ENCODE data around the gene SPEF2. TPM values are rescaled to one million over a fixed set of nuclear protein-coding genes. Genes with fewer than 3 reads are reported as not detected.

Gene SPEF2
- total and polyA plus RNA-seq, 2 of the 13 experiments (the other 11 are each of a cell fraction or from before 2014, with no cell fraction given): 1.5 to 2.3 TPM

DNA sequence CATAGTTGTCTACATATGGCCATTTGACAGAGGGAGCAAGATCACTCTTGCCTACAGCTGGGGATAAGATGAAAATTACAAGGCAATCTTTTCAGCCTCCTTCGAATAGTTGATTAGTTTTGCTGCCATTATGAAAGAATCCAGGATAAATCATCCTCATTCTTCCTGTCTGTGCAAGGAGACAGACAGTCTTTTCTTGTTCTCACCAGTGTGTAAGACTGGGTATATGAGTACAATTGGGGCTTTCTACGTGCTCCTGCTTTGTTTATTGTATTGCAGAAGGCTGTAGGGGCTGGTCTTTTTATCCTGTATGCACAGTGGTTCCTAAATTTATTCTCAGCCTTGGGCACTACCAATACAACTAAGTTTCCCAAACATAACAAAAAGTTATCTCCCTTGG lies 76.8 kb downstream of the SPEF2 start:
- POLR2A ChIA-PET: no interaction called here
- H3K27me3 ChIP-seq (ENCODE audit: control insufficient read depth in 1 of 2, insufficient read depth in 2 of 2, low read length in 2 of 2): no peaks in the 10 kb centered on the region; a peak in 1 of 5 replicates
- no peaks in the 10 kb centered on the region for H3K36me3 ChIP-seq (replicated peaks in 1 of 2; ENCODE audit: control insufficient read depth in 1 of 2, insufficient read depth in 2 of 2, low read length in 2 of 2)
- DNase-seq (ENCODE audit: low spot score): no peak
- H3K27ac ChIP-seq (ENCODE audit: extremely low read length, insufficient read depth, low read length): no peak overlapping the region
- ATAC-seq: no peak
- H3K4me1 ChIP-seq (ENCODE audit: insufficient read depth, low read length): no peaks in the 10 kb centered on the region
- no peak overlapping the region for H3K4me2 ChIP-seq (ENCODE audit: low read depth, low read length)
- H3K4me3 ChIP-seq (replicated peaks in 1 of 3; ENCODE audit: insufficient read depth in 1 of 3, low read depth in 2 of 3, low read length in 3 of 3): no peak overlapping the region
- H2AFZ ChIP-seq (ENCODE audit: low read length): no peak overlapping the region
- 7% methylated on average over 2 of the region's 2 CpGs for WGBS (ENCODE audit: low lambda C conversion rate)
- CTCF ChIA-PET (ENCODE audit: low intra/inter-chr PET ratio, low total read pairs): no interaction called here
- BruUV-seq (replicated peaks): no TSS peak
- no peaks in the 10 kb centered on the region for H3K9me3 ChIP-seq (ENCODE audit: low read length)
- in situ Hi-C loops (cut with HindIII; ENCODE audit: extremely low pct_ligation_motif_present, low pct_unique_long_range_greater_than_20kb): no loop called here
- no peak for TF ChIP-seq REL (CRISPR knock-in tag; conservative IDR thresholded peaks at IDR 0.05)
- TF ChIP-seq FOXK2 (IDR thresholded peaks at IDR 0.05): no peak
- TF ChIP-seq ZNF564 (CRISPR knock-in tag; IDR thresholded peaks at IDR 0.05): no peak
- TF ChIP-seq, protein P1, sequence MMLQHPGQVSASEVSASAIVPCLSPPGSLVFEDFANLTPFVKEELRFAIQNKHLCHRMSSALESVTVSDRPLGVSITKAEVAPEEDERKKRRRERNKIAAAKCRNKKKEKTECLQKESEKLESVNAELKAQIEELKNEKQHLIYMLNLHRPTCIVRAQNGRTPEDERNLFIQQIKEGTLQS (CRISPR knock-in tag; IDR thresholded peaks at IDR 0.05): no peak
- TF ChIP-seq NFYB (CRISPR knock-in tag; IDR thresholded peaks at IDR 0.05): no peak
- TF ChIP-seq RFXAP (CRISPR knock-in tag; IDR thresholded peaks at IDR 0.05; ENCODE audit: borderline replicate concordance): no peak
- TF ChIP-seq TEAD2 (CRISPR knock-in tag; IDR thresholded peaks at IDR 0.05): no peak
- no peak for FAIRE-seq
- intact Hi-C loops (cut with micrococcal nuclease; ENCODE audit: unreplicated experiment): no loop called here
- no peak overlapping the region for H3K9ac ChIP-seq (ENCODE audit: insufficient read depth, low read depth, low read length)
- no peaks in the 10 kb centered on the region for H3K79me2 ChIP-seq (ENCODE audit: insufficient read depth, low read length)
- no peaks in the 10 kb centered on the region for H4K20me1 ChIP-seq (ENCODE audit: insufficient read depth, low read length)

GRCh38 chr5:35698047-35698808 lies 80.6 kb downstream of the SPEF2 start:
- no TSS peak for BruUV-seq (replicated peaks)
- Histone ChIP-seq H3K9ac (ENCODE audit: insufficient read depth, low read depth, low read length) (no peak overlapping the region), H3K4me2 (ENCODE audit: low read depth, low read length) (no peak overlapping the region), H3K9me3 (ENCODE audit: low read length) (no peaks in the 10 kb centered on the region), H3K36me3 (replicated peaks in 1 of 2; ENCODE audit: control insufficient read depth in 1 of 2, insufficient read depth in 2 of 2, low read length in 2 of 2) (no peaks in the 10 kb centered on the region), H3K4me3 (replicated peaks in 1 of 3; ENCODE audit: insufficient read depth in 1 of 3, low read depth in 2 of 3, low read length in 3 of 3) (no peak overlapping the region), H2AFZ (ENCODE audit: low read length) (no peak overlapping the region), H3K27me3 (ENCODE audit: control insufficient read depth in 1 of 2, insufficient read depth in 2 of 2, low read length in 2 of 2) (no peaks in the 10 kb centered on the region; a peak in 1 of 5 replicates), H4K20me1 (ENCODE audit: insufficient read depth, low read length) (no peaks in the 10 kb centered on the region), H3K4me1 (ENCODE audit: insufficient read depth, low read length) (no peaks in the 10 kb centered on the region), H3K27ac (ENCODE audit: extremely low read length, insufficient read depth, low read length) (no peak overlapping the region), H3K79me2 (ENCODE audit: insufficient read depth, low read length) (no peaks in the 10 kb centered on the region)
- in situ Hi-C loops (cut with HindIII; ENCODE audit: extremely low pct_ligation_motif_present, low pct_unique_long_range_greater_than_20kb): no loop called here
- no peak for ATAC-seq
- intact Hi-C loops (cut with micrococcal nuclease; ENCODE audit: unreplicated experiment): no loop called here
- no peak for DNase-seq (ENCODE audit: low spot score)
- no peak for TF ChIP-seq HMG20B (CRISPR knock-in tag; conservative IDR thresholded peaks at IDR 0.05)
- no peak for TF ChIP-seq ZFP36L1 (CRISPR knock-in tag; IDR thresholded peaks at IDR 0.05)
- no peak for TF ChIP-seq ZNF256 (CRISPR knock-in tag; conservative IDR thresholded peaks at IDR 0.05)
- 31% methylated on average over 4 of the region's 4 CpGs for WGBS (ENCODE audit: low lambda C conversion rate)
- ChIA-PET POLR2A (no interaction called here), CTCF (ENCODE audit: low intra/inter-chr PET ratio, low total read pairs) (no interaction called here)
- FAIRE-seq: no peak
